ENCODE results near the gene CXorf49B. TPM values are rescaled to one million over a fixed set of nuclear protein-coding genes. Genes with fewer than 3 reads are reported as not detected.
"Not testable (repeated sequence)": the region's sequence is repeated elsewhere in the genome, so short reads cannot be mapped to it uniquely, and the experiment has no call there.

CXorf49B gene
- total RNA-seq: not detected

GRCh38 chrX:71763049-71763448 is at the start of gene CXorf49B:
TSS of gene CXorf49B (plus strand) at chrX:71763349. CDS start at chrX:71763424, 75 bp downstream.
- H3K27me3 ChIP-seq (ENCODE audit: insufficient read depth, low read length); H3K4me1 ChIP-seq (ENCODE audit: insufficient read depth, low read length); H3K4me3 ChIP-seq (ENCODE audit: low read length); H3K9me3 ChIP-seq (ENCODE audit: low read depth, low read length): not testable (repeated sequence)

GRCh38 chrX:71714064-71714463 is 49.1 kb upstream of the CXorf49B start:
- H3K4me1 ChIP-seq (ENCODE audit: insufficient read depth, low read length); H3K9me3 ChIP-seq (ENCODE audit: low read depth, low read length); H3K27me3 ChIP-seq (ENCODE audit: insufficient read depth, low read length); H3K4me3 ChIP-seq (ENCODE audit: low read length): not testable (repeated sequence)

- not testable (repeated sequence) for H3K4me1 ChIP-seq (ENCODE audit: insufficient read depth, low read length); H3K4me3 ChIP-seq (ENCODE audit: low read length); H3K9me3 ChIP-seq (ENCODE audit: low read depth, low read length); H3K27me3 ChIP-seq (ENCODE audit: insufficient read depth, low read length)
These were observed 47.6 kb upstream of the CXorf49B start for GRCh38 chrX:71715551-71715950.

GRCh38 chrX:71716323-71716722 is 46.8 kb upstream of the CXorf49B start:
- not testable (repeated sequence) for H3K9me3 ChIP-seq (ENCODE audit: low read depth, low read length); H3K4me3 ChIP-seq (ENCODE audit: low read length); H3K27me3 ChIP-seq (ENCODE audit: insufficient read depth, low read length); H3K4me1 ChIP-seq (ENCODE audit: insufficient read depth, low read length)

- H3K4me1 ChIP-seq (ENCODE audit: insufficient read depth, low read length); H3K27me3 ChIP-seq (ENCODE audit: insufficient read depth, low read length); H3K4me3 ChIP-seq (ENCODE audit: low read length); H3K9me3 ChIP-seq (ENCODE audit: low read depth, low read length): not testable (repeated sequence)
These were observed 45.0 kb upstream of the CXorf49B start, which contains the start of gene CXorf49 for GRCh38 chrX:71718185-71718584. TSS of gene CXorf49 (minus strand) at chrX:71718285. CDS start at chrX:71718151, 134 bp downstream.

GRCh38 chrX:71719195-71719594 is 44.0 kb upstream of the CXorf49B start:
- H3K4me1 ChIP-seq (ENCODE audit: insufficient read depth, low read length); H3K9me3 ChIP-seq (ENCODE audit: low read depth, low read length); H3K4me3 ChIP-seq (ENCODE audit: low read length); H3K27me3 ChIP-seq (ENCODE audit: insufficient read depth, low read length): not testable (repeated sequence)

- not testable (repeated sequence) for H3K27me3 ChIP-seq (ENCODE audit: insufficient read depth, low read length); H3K4me1 ChIP-seq (ENCODE audit: insufficient read depth, low read length); H3K9me3 ChIP-seq (ENCODE audit: low read depth, low read length); H3K4me3 ChIP-seq (ENCODE audit: low read length)
These were observed 42.8 kb upstream of the CXorf49B start for GRCh38 chrX:71720289-71720886.

- not testable (repeated sequence) for H3K4me1 ChIP-seq (ENCODE audit: insufficient read depth, low read length); H3K27me3 ChIP-seq (ENCODE audit: insufficient read depth, low read length); H3K4me3 ChIP-seq (ENCODE audit: low read length); H3K9me3 ChIP-seq (ENCODE audit: low read depth, low read length)
These were observed 2.4 kb upstream of the CXorf49B start for GRCh38 chrX:71760688-71761281.

GRCh38 chrX:71764832-71765231 is 1.7 kb downstream of the CXorf49B start:
- H3K27me3 ChIP-seq (ENCODE audit: insufficient read depth, low read length); H3K4me3 ChIP-seq (ENCODE audit: low read length); H3K9me3 ChIP-seq (ENCODE audit: low read depth, low read length); H3K4me1 ChIP-seq (ENCODE audit: insufficient read depth, low read length): not testable (repeated sequence)

- not testable (repeated sequence) for H3K4me1 ChIP-seq (ENCODE audit: insufficient read depth, low read length); H3K27me3 ChIP-seq (ENCODE audit: insufficient read depth, low read length); H3K9me3 ChIP-seq (ENCODE audit: low read depth, low read length); H3K4me3 ChIP-seq (ENCODE audit: low read length)
These were observed 2.5 kb downstream of the CXorf49B start for GRCh38 chrX:71765613-71766012.

- H3K9me3 ChIP-seq (ENCODE audit: low read depth, low read length); H3K27me3 ChIP-seq (ENCODE audit: insufficient read depth, low read length); H3K4me3 ChIP-seq (ENCODE audit: low read length); H3K4me1 ChIP-seq (ENCODE audit: insufficient read depth, low read length): not testable (repeated sequence)
These were observed 4.0 kb downstream of the CXorf49B start for GRCh38 chrX:71767134-71767533.

GRCh38 chrX:71778322-71778721 is 15.2 kb downstream of the CXorf49B start:
- H3K27me3 ChIP-seq (ENCODE audit: insufficient read depth, low read length); H3K4me1 ChIP-seq (ENCODE audit: insufficient read depth, low read length); H3K9me3 ChIP-seq (ENCODE audit: low read depth, low read length); H3K4me3 ChIP-seq (ENCODE audit: low read length): not testable (repeated sequence)

- H3K9me3 ChIP-seq (ENCODE audit: low read depth, low read length); H3K4me1 ChIP-seq (ENCODE audit: insufficient read depth, low read length); H3K4me3 ChIP-seq (ENCODE audit: low read length): not testable (repeated sequence)
These were observed 19.2 kb downstream of the CXorf49B start for GRCh38 chrX:71782225-71782949.

GRCh38 chrX:71782950-71783299 is 19.8 kb downstream of the CXorf49B start:
- not testable (repeated sequence) for H3K4me3 ChIP-seq (ENCODE audit: low read length); H3K9me3 ChIP-seq (ENCODE audit: low read depth, low read length); H3K27me3 ChIP-seq (ENCODE audit: insufficient read depth, low read length); H3K4me1 ChIP-seq (ENCODE audit: insufficient read depth, low read length)

More at GRCh38 chrX:71782225-71782949, 19.2 kb downstream of the CXorf49B start:
- not testable (repeated sequence) for H3K27me3 ChIP-seq (ENCODE audit: insufficient read depth, low read length)

- not testable (repeated sequence) for H3K27me3 ChIP-seq (ENCODE audit: insufficient read depth, low read length); H3K4me1 ChIP-seq (ENCODE audit: insufficient read depth, low read length); H3K9me3 ChIP-seq (ENCODE audit: low read depth, low read length); H3K4me3 ChIP-seq (ENCODE audit: low read length)
These were observed 20.6 kb downstream of the CXorf49B start for GRCh38 chrX:71783569-71784347.
